Activated CD4-positive, alpha-beta T cell treated with anti-CD3 and anti-CD28 coated beads for 36 hours (primary cell): ENCODE results near the gene COL13A1. TPM values are rescaled to one million over a fixed set of nuclear protein-coding genes. Genes with fewer than 3 reads are reported as not detected.

Experiments used
- ATAC-seq: fragments of 200-7000 bp; cut with Tn5 transposase; one replicate; pipeline ENCODE4 v1.10.0; 2021; ENCODE audit warnings: mild to moderate bottlenecking, moderate library complexity
- CTCF ChIA-PET: fragments of 350-600 bp; sonication (Branson Sonifier 250); formaldehyde crosslinking; loops from one replicate; lab custom pipeline; 2021; ENCODE audit warnings: antibody characterized with exemption; lab: Charles Lee
- POLR2A ChIA-PET: fragments of 350-600 bp; sonication (Branson Sonifier 250); formaldehyde crosslinking; loops from one replicate; lab custom pipeline; 2021; ENCODE audit warnings: antibody characterized with exemption, inconsistent platforms; lab: Charles Lee
- DNase-seq: peaks from one replicate; pipeline ENCODE4 v3.0.0-alpha.2; 2020
- H3K27ac Mint-ChIP-seq: one replicate; pipeline ENCODE4 v1.8.0; 2021; ENCODE audit warnings: mixed read lengths
- H3K27me3 Mint-ChIP-seq: one replicate; pipeline ENCODE4 v1.8.0; 2021; ENCODE audit warnings: mixed read lengths
- H3K36me3 Mint-ChIP-seq: one replicate; pipeline ENCODE4 v1.8.0; 2021; ENCODE audit warnings: low read depth, mixed read lengths
- H3K4me1 Mint-ChIP-seq: one replicate; pipeline ENCODE4 v1.8.0; 2021; ENCODE audit warnings: mixed read lengths
- H3K4me3 Mint-ChIP-seq: one replicate; pipeline ENCODE4 v1.8.0; 2021; ENCODE audit warnings: mild to moderate bottlenecking, moderate library complexity, mixed read lengths
- H3K9me3 Mint-ChIP-seq: one replicate; pipeline ENCODE4 v1.8.0; 2021; ENCODE audit warnings: low read depth, mixed read lengths
- intact Hi-C, 2 experiments: fragments of 100-400 bp; cut with DNase I in 1 of 2; cut with micrococcal nuclease in 1 of 2; formaldehyde crosslinking; loops; one replicate each; pipeline versions ENCODE4 v1.14.2 to v1.15.1; 2022 to 2024; cut with DNase I, micrococcal nuclease
- total RNA-seq, 2 experiments: library from RNA; stranded (reverse); gene quantifications; one replicate each; pipeline ENCODE4 v1.2.3, GENCODE V29; 2021

The COL13A1 gene
- total RNA-seq, 2 experiments from 2014 or later = not detected

- intact Hi-C loops = no loop called here
- Mint-ChIP-seq H3K9me3 (no peaks in the 10 kb centered on the region), H3K4me1 (no peaks in the 10 kb centered on the region), H3K27ac (no peak overlapping the region), H3K4me3 (no peak overlapping the region), H3K36me3 (no peaks in the 10 kb centered on the region), H3K27me3 (peaks cover 3% of the 10 kb centered on the region)
- no peak for ATAC-seq
- DNase-seq = no peak
- ChIA-PET CTCF (interaction anchor here (0.6 to 1.1 kb wide), 2 partner anchors 28 to 102 kb away, joined by 3 read pairs; no protein-coding TSS in a partner anchor), POLR2A (no interaction called here)
Observed at GRCh38 chr10:69961881-69962745, 160.4 kb downstream of the COL13A1 start.

GRCh38 chr10:69962746-69963135, 161.0 kb downstream of the COL13A1 start:
- ATAC-seq (no peak), DNase-seq (no peak)
- Mint-ChIP-seq H3K36me3 (no peaks in the 10 kb centered on the region), H3K4me1 (no peaks in the 10 kb centered on the region), H3K9me3 (no peaks in the 10 kb centered on the region), H3K4me3 (no peak overlapping the region), H3K27ac (no peak overlapping the region), H3K27me3 (peaks cover 3% of the 10 kb centered on the region)
- ChIA-PET POLR2A (no interaction called here), CTCF (no interaction called here)
- intact Hi-C loops = no loop called here

GRCh38 chr10:69963178-69963834, 161.6 kb downstream of the COL13A1 start:
- no peak overlapping the region for H3K4me3 Mint-ChIP-seq
- no peak for DNase-seq
- ATAC-seq = no peak
- CTCF ChIA-PET = interaction anchor here (0.6 kb wide), 2 partner anchors 9 to 328 kb away, joined by 3 to 4 read pairs; no protein-coding TSS in a partner anchor
- no peaks in the 10 kb centered on the region for H3K9me3 Mint-ChIP-seq
- no peaks in the 10 kb centered on the region for H3K36me3 Mint-ChIP-seq
- peaks cover 1% of the 10 kb centered on the region for H3K27me3 Mint-ChIP-seq
- no peak overlapping the region for H3K27ac Mint-ChIP-seq
- H3K4me1 Mint-ChIP-seq = no peaks in the 10 kb centered on the region
- POLR2A ChIA-PET = no interaction called here
- intact Hi-C loops = no loop called here

GRCh38 chr10:69963835-69964710, 162.4 kb downstream of the COL13A1 start:
- Mint-ChIP-seq H3K4me1 (no peaks in the 10 kb centered on the region), H3K36me3 (no peaks in the 10 kb centered on the region), H3K9me3 (no peaks in the 10 kb centered on the region), H3K27me3 (no peaks in the 10 kb centered on the region), H3K4me3 (no peak overlapping the region), H3K27ac (no peak overlapping the region)
- POLR2A ChIA-PET = no interaction called here
- ATAC-seq = no peak
- CTCF ChIA-PET = interaction anchor here (0.6 kb wide), 2 partner anchors 9 to 329 kb away, joined by 3 to 4 read pairs; no protein-coding TSS in a partner anchor
- no peak for DNase-seq
- intact Hi-C loops = no loop called here

- no peaks in the 10 kb centered on the region for H3K36me3 Mint-ChIP-seq
- no peak overlapping the region for H3K4me3 Mint-ChIP-seq
- ATAC-seq (no peak), DNase-seq (no peak)
- no peak overlapping the region for H3K27ac Mint-ChIP-seq
- no peaks in the 10 kb centered on the region for H3K9me3 Mint-ChIP-seq
- intact Hi-C loops = no loop called here
- no peaks in the 10 kb centered on the region for H3K4me1 Mint-ChIP-seq
- ChIA-PET POLR2A (no interaction called here), CTCF (no interaction called here)
- H3K27me3 Mint-ChIP-seq = peaks cover 2% of the 10 kb centered on the region
Observed at GRCh38 chr10:69965086-69965485, 163.4 kb downstream of the COL13A1 start.

- Mint-ChIP-seq H3K9me3 (no peaks in the 10 kb centered on the region), H3K27me3 (peaks cover 5% of the 10 kb centered on the region), H3K4me1 (no peaks in the 10 kb centered on the region), H3K36me3 (no peaks in the 10 kb centered on the region), H3K27ac (no peak overlapping the region), H3K4me3 (no peak overlapping the region)
- ChIA-PET POLR2A (no interaction called here), CTCF (no interaction called here)
- intact Hi-C loops = no loop called here
- no peak for ATAC-seq
- no peak for DNase-seq
Observed at GRCh38 chr10:69965919-69966662, 164.4 kb downstream of the COL13A1 start.

GRCh38 chr10:69968830-69969229, 167.1 kb downstream of the COL13A1 start:
- CTCF ChIA-PET = interaction anchor here (0.6 to 0.9 kb wide), 3 partner anchors 108 to 1154 kb away, joined by 3 read pairs; no protein-coding TSS in a partner anchor
- POLR2A ChIA-PET = no interaction called here
- no peak for DNase-seq

GRCh38 chr10:69969977-69970376, 168.3 kb downstream of the COL13A1 start:
- DNase-seq (no peak), ATAC-seq (no peak)
- Mint-ChIP-seq H3K4me3 (no peak overlapping the region), H3K36me3 (no peaks in the 10 kb centered on the region), H3K27ac (no peak overlapping the region), H3K4me1 (no peaks in the 10 kb centered on the region), H3K9me3 (no peaks in the 10 kb centered on the region), H3K27me3 (peaks cover 18% of the 10 kb centered on the region)
- CTCF ChIA-PET = no interaction called here
- POLR2A ChIA-PET = no interaction called here
- intact Hi-C loops = no loop called here

More at GRCh38 chr10:69968830-69969229, 167.1 kb downstream of the COL13A1 start:
- Mint-ChIP-seq H3K9me3 (no peaks in the 10 kb centered on the region), H3K4me3 (no peak overlapping the region), H3K4me1 (no peaks in the 10 kb centered on the region), H3K27me3 (peaks cover 13% of the 10 kb centered on the region), H3K27ac (no peak overlapping the region), H3K36me3 (no peaks in the 10 kb centered on the region)
- intact Hi-C loops = no loop called here
- ATAC-seq = no peak

GRCh38 chr10:69972981-69973397, 171.3 kb downstream of the COL13A1 start:
- ChIA-PET CTCF (interaction anchor here (6.6 kb wide), 1 partner anchor 15 kb away, joined by 31 read pairs; no protein-coding TSS in a partner anchor), POLR2A (no interaction called here)
- ATAC-seq (no peak), DNase-seq (no peak)
- Mint-ChIP-seq H3K9me3 (no peaks in the 10 kb centered on the region), H3K27ac (no peak overlapping the region), H3K4me1 (no peaks in the 10 kb centered on the region), H3K27me3 (peaks cover 24% of the 10 kb centered on the region), H3K36me3 (no peaks in the 10 kb centered on the region), H3K4me3 (no peak overlapping the region)
- intact Hi-C loops = no loop called here

GRCh38 chr10:69973678-69974077, 172.0 kb downstream of the COL13A1 start:
- Mint-ChIP-seq H3K4me3 (no peak overlapping the region), H3K4me1 (no peaks in the 10 kb centered on the region), H3K27me3 (peaks cover 28% of the 10 kb centered on the region), H3K9me3 (peaks cover 4% of the 10 kb centered on the region), H3K36me3 (no peaks in the 10 kb centered on the region), H3K27ac (no peak overlapping the region)
- no peak for DNase-seq
- ATAC-seq = no peak
- CTCF ChIA-PET = interaction anchor here (0.6 to 6.6 kb wide), 2 partner anchors 15 to 878 kb away, joined by 3 to 31 read pairs; no protein-coding TSS in a partner anchor
- intact Hi-C loops = no loop called here
- POLR2A ChIA-PET = no interaction called here
